HFFc6 (cell line): ENCODE measurements around the gene UIMC1. TPM values are rescaled to one million over a fixed set of nuclear protein-coding genes. Genes with fewer than 3 reads are reported as not detected.

Source experiments
- DNase-seq: peaks from one replicate; pipeline ENCODE4 v3.0.0-alpha.2; 2018
- H3K27ac Mint-ChIP-seq: 2 replicates; pipeline ENCODE4 v1.8.0; 2020; ENCODE audit warnings: mild to moderate bottlenecking, mixed read lengths
- H3K27me3 Mint-ChIP-seq: 2 replicates; pipeline ENCODE4 v1.8.0; 2021; ENCODE audit warnings: mild to moderate bottlenecking, moderate library complexity, mixed read lengths; ENCODE audit not compliant: insufficient read depth
- H3K36me3 Mint-ChIP-seq: 2 replicates; pipeline ENCODE4 v1.8.0; 2021; ENCODE audit warnings: low read depth, mixed read lengths
- H3K4me1 Mint-ChIP-seq: 2 replicates; pipeline ENCODE4 v1.8.0; 2020; ENCODE audit warnings: low read depth, mixed read lengths
- H3K4me3 Mint-ChIP-seq: 2 replicates; pipeline ENCODE4 v1.8.0; 2020; ENCODE audit warnings: mild to moderate bottlenecking, moderate library complexity, mixed read lengths
- H3K9me3 Mint-ChIP-seq: 2 replicates; pipeline ENCODE4 v1.8.0; 2020; ENCODE audit warnings: mild to moderate bottlenecking, mixed read lengths
- CTCF ChIP-seq: fragments of 200-600 bp; sonication (generic); IDR thresholded peaks from 2 replicates; pipeline ENCODE4 v1.5.0; 2021; ENCODE audit warnings: antibody characterized with exemption, mild to moderate bottlenecking
- total RNA-seq, 6 experiments: library from RNA; stranded (reverse); fragmentation: NEBNext Ultra II Directional; extraction: Animal tissue kit (Norgen Biotek cat#: 25700); gene quantifications; 2 replicates in 1 of 6; 3 replicates in 5 of 6; pipeline ENCODE4 v1.2.3, GENCODE V29; 2021

Gene UIMC1
- total RNA-seq, 6 experiments from 2014 or later, result 19.8 to 34.4 (median 23.6) TPM

GRCh38 chr5:176878906-176879662 is 127.5 kb downstream of the UIMC1 start:
- H3K4me3 Mint-ChIP-seq, result no peak overlapping the region
- peaks cover 58% of the 10 kb centered on the region for H3K27me3 Mint-ChIP-seq
- H3K27ac Mint-ChIP-seq, result no peak overlapping the region
- H3K36me3 Mint-ChIP-seq, result no peaks in the 10 kb centered on the region
- peaks cover 10% of the 10 kb centered on the region; the same call in 1 of the 2 replicates for H3K4me1 Mint-ChIP-seq
- no peak for DNase-seq
- H3K9me3 Mint-ChIP-seq, result no peaks in the 10 kb centered on the region
- no peak for TF ChIP-seq CTCF

GRCh38 chr5:176878463-176878862 is 128.1 kb downstream of the UIMC1 start:
- no peak for DNase-seq
- Mint-ChIP-seq H3K27me3 (peaks cover 58% of the 10 kb centered on the region), H3K4me1 (peaks cover 10% of the 10 kb centered on the region; the same call in 1 of the 2 replicates), H3K36me3 (no peaks in the 10 kb centered on the region), H3K9me3 (no peaks in the 10 kb centered on the region), H3K27ac (no peak overlapping the region), H3K4me3 (no peak overlapping the region)
- TF ChIP-seq CTCF, result no peak

GRCh38 chr5:176877793-176878331 is 128.7 kb downstream of the UIMC1 start:
- H3K4me3 Mint-ChIP-seq, result no peak overlapping the region
- H3K36me3 Mint-ChIP-seq, result no peaks in the 10 kb centered on the region
- DNase-seq, result no peak
- H3K4me1 Mint-ChIP-seq, result peaks cover 8% of the 10 kb centered on the region; the same call in 1 of the 2 replicates
- no peaks in the 10 kb centered on the region for H3K9me3 Mint-ChIP-seq
- H3K27ac Mint-ChIP-seq, result no peak overlapping the region
- H3K27me3 Mint-ChIP-seq, result peaks cover 55% of the 10 kb centered on the region
- no peak for TF ChIP-seq CTCF

GRCh38 chr5:176876506-176877431 is 129.8 kb downstream of the UIMC1 start:
- H3K9me3 Mint-ChIP-seq, result no peaks in the 10 kb centered on the region
- TF ChIP-seq CTCF, result no peak
- no peaks in the 10 kb centered on the region for H3K36me3 Mint-ChIP-seq
- no peak overlapping the region for H3K27ac Mint-ChIP-seq
- DNase-seq, result no peak
- H3K4me3 Mint-ChIP-seq, result no peak overlapping the region
- H3K27me3 Mint-ChIP-seq, result peaks cover 45% of the 10 kb centered on the region
- H3K4me1 Mint-ChIP-seq, result no peaks in the 10 kb centered on the region

- no peak for DNase-seq
- H3K27me3 Mint-ChIP-seq, result peaks cover 44% of the 10 kb centered on the region
- no peak for TF ChIP-seq CTCF
- H3K27ac Mint-ChIP-seq, result no peak overlapping the region
- H3K36me3 Mint-ChIP-seq, result no peaks in the 10 kb centered on the region
- no peak overlapping the region for H3K4me3 Mint-ChIP-seq
- no peaks in the 10 kb centered on the region for H3K9me3 Mint-ChIP-seq
- H3K4me1 Mint-ChIP-seq, result no peaks in the 10 kb centered on the region
Observed at GRCh38 chr5:176875783-176876505, 130.6 kb downstream of the UIMC1 start.
